HCT116 (cell line): Measurements from ENCODE around the gene TIMM50. TPM values are rescaled to one million over a fixed set of nuclear protein-coding genes. Genes with fewer than 3 reads are reported as not detected.

Experiments used
- ATAC-seq: fragments of 200-7000 bp; cut with Tn5 transposase; 2 replicates; pipeline ENCODE4 v1.9.1; 2020; ENCODE audit warnings: mild to moderate bottlenecking, moderate library complexity
- BruUV-seq: library from RNA; stranded (reverse); fragments of 400-500 nt; replicated peaks from 2 replicates; lab custom pipeline; 2021; lab: Mats Ljungman, UMichigan
- CTCF ChIA-PET: fragments of 300-600 bp; sonication (Branson Sonifier 250); formaldehyde crosslinking; loops from one replicate; lab custom pipeline; 2021; ENCODE audit warnings: antibody characterized with exemption; lab: Charles Lee
- POLR2A ChIA-PET: fragments of 300-600, 350-600 bp; sonication (Branson Sonifier 250); formaldehyde crosslinking; loops from one replicate; lab custom pipeline; 2021; ENCODE audit warnings: antibody characterized with exemption; lab: Charles Lee
- RAD21 ChIA-PET, 2 experiments: fragments of 300-600 bp; sonication (Branson Sonifier 250); formaldehyde crosslinking; loops; one replicate each; lab custom pipeline; 2023; ENCODE audit warnings: low total read pairs in 2 of 2; ENCODE audit not compliant: uncharacterized antibody in 2 of 2, unreplicated experiment in 2 of 2, low non-redundant PET in 1 of 2; lab: Charles Lee
- DNase-seq: peaks from one replicate; pipeline ENCODE4 v3.0.0-alpha.2; 2010; ENCODE audit warnings: low read depth, low spot score
- H2AFZ ChIP-seq: fragments of 200-600 bp; shearing (Covaris generic), sonication (generic); 2 replicates; pipeline ENCODE4 v1.6.1; 2017; ENCODE audit warnings: low read depth, mixed run types, mixed read lengths, antibody characterized with exemption, low read length; ENCODE audit not compliant: poor library complexity, severe bottlenecking
- H3K27ac ChIP-seq: 2 replicates; pipeline ENCODE4 v1.5.1; 2012; ENCODE audit warnings: low read depth, low read length
- H3K27me3 ChIP-seq: fragments of 200-600 bp; sonication (generic); 2 replicates; pipeline ENCODE4 v1.6.1; 2016; ENCODE audit warnings: mixed run types, low read length, mixed read lengths; ENCODE audit not compliant: insufficient read depth
- H3K36me3 ChIP-seq, 2 experiments: fragments of 200-500 bp in 1 of 2; fragments of 200-600 bp in 1 of 2; sonication (Bioruptor generic) in 1 of 2; sonication (generic) in 1 of 2; 2 replicates each; pipeline versions ENCODE4 v1.5.1 to v1.6.1; 2014 to 2016; ENCODE audit warnings: low read length in 2 of 2, inconsistent platforms in 1 of 2, mixed read lengths in 1 of 2, mixed run types in 1 of 2; ENCODE audit not compliant: insufficient read depth in 2 of 2, control insufficient read depth in 1 of 2
- H3K4me1 ChIP-seq, 2 experiments: fragments of 200-600 bp in 1 of 2; sonication (generic) in 1 of 2; 2 replicates each; pipeline versions ENCODE4 v1.5.1 to v1.6.1; 2012 to 2017; ENCODE audit warnings: low read length in 2 of 2, inconsistent platforms in 1 of 2, mild to moderate bottlenecking in 1 of 2, mixed read lengths in 1 of 2, mixed run types in 1 of 2, moderate library complexity in 1 of 2; ENCODE audit not compliant: insufficient read depth in 2 of 2, control insufficient read depth in 1 of 2
- H3K4me2 ChIP-seq: fragments of 200-600 bp; sonication (generic); 2 replicates; pipeline ENCODE4 v1.6.1; 2017; ENCODE audit warnings: mixed run types, low read length, mixed read lengths
- H3K4me3 ChIP-seq, 2 experiments: fragments of 200-600 bp in 1 of 2; sonication (generic) in 1 of 2; replicated peaks in 1 of 2; 2 replicates each; pipeline ENCODE4 v1.5.1; 2011 to 2016; ENCODE audit warnings: low read length in 2 of 2, control low read depth in 1 of 2, low read depth in 1 of 2, mild to moderate bottlenecking in 1 of 2, mixed read lengths in 1 of 2, mixed run types in 1 of 2
- H3K79me2 ChIP-seq: fragments of 200-600 bp; sonication (generic); 2 replicates; pipeline ENCODE4 v1.6.1; 2017; ENCODE audit warnings: mild to moderate bottlenecking, mixed run types, low read length, moderate library complexity, mixed read lengths; ENCODE audit not compliant: insufficient read depth
- H3K9ac ChIP-seq: fragments of 200-600 bp; sonication (generic); 2 replicates; pipeline ENCODE4 v1.6.1; 2016; ENCODE audit warnings: low read length, mixed read lengths
- H3K9me2 ChIP-seq: fragments of 200-600 bp; sonication (generic), shearing (Covaris generic); 2 replicates; pipeline ENCODE4 v1.6.1; 2017; ENCODE audit warnings: mixed run types, mild to moderate bottlenecking, moderate library complexity; ENCODE audit not compliant: insufficient read depth
- H3K9me3 ChIP-seq, 2 experiments: fragments of 200-500 bp in 1 of 2; fragments of 200-600 bp in 1 of 2; sonication (Bioruptor generic) in 1 of 2; sonication (generic) in 1 of 2; 2 replicates each; pipeline ENCODE4 v1.6.1; 2014 to 2017; ENCODE audit warnings: low read length in 2 of 2, mixed read lengths in 2 of 2, inconsistent platforms in 1 of 2, low read depth in 1 of 2, mild to moderate bottlenecking in 1 of 2, mixed run types in 1 of 2, moderate library complexity in 1 of 2; ENCODE audit not compliant: control insufficient read depth in 1 of 2, insufficient read depth in 1 of 2
- H4K20me1 ChIP-seq: fragments of 200-600 bp; sonication (generic), shearing (Covaris generic); 2 replicates; pipeline ENCODE4 v1.6.1; 2017; ENCODE audit warnings: mixed run types, mild to moderate bottlenecking, moderate library complexity; ENCODE audit not compliant: insufficient read depth
- ELF1 ChIP-seq: IDR thresholded peaks from 2 replicates; pipeline ENCODE4 v1.6.1; 2012; ENCODE audit warnings: low read depth, borderline replicate concordance
- JUND ChIP-seq: IDR thresholded peaks from 2 replicates; pipeline ENCODE4 v1.6.1; 2012
- POLR2AphosphoS5 ChIP-seq: IDR thresholded peaks from 2 replicates; pipeline ENCODE4 v1.6.1; 2011; ENCODE audit warnings: mild to moderate bottlenecking, low read depth, low read length, moderate library complexity
- RAD21 ChIP-seq: IDR thresholded peaks from 2 replicates; pipeline ENCODE4 v1.6.1; 2012; ENCODE audit warnings: low read depth, mild to moderate bottlenecking
- SP1 ChIP-seq: IDR thresholded peaks from 2 replicates; pipeline ENCODE4 v1.6.1; 2012; ENCODE audit warnings: low read depth
- intact Hi-C: fragments of 100-400 bp; cut with micrococcal nuclease; formaldehyde crosslinking; loops from 2 replicates; pipeline ENCODE4 v1.10.0; 2022
- total RNA-seq: library from RNA; stranded (reverse); gene quantifications from one replicate; pipeline ENCODE4 v1.2.1, GENCODE V29; 2021; ENCODE audit not compliant: unreplicated experiment
- TF ChIP-seq, protein P1 (sequence below): IDR thresholded peaks from 2 replicates; pipeline ENCODE4 v1.6.1; 2012
- TF ChIP-seq, protein P2 (sequence below): IDR thresholded peaks from 2 replicates; pipeline ENCODE4 v1.6.1; 2012

Gene TIMM50
- total RNA-seq, 1 experiment from 2014 or later, result 111 TPM

DNA sequence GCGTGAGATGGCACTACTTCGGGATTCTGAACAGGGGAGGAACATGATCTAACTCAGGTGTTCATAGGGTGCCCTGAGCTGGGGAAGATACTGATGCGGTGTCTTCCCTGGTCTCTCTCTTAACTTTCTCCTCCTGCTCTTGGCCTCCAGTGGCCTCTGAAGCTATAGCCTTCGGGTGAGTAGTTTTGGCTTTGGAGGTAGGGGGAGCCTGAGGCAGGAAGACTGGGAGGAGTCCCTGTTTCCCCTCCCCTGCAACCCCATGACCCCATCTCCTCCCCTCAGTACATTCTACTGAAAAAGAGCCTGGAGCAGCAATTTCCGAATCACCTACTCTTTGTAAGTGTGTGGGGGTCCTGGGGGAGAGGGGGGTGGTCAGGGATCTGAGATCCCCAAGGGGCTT lies 37.8 kb downstream of the TIMM50 start (continued):
- TF ChIP-seq POLR2AphosphoS5, result no peak

- Histone ChIP-seq H4K20me1 (no peaks in the 10 kb centered on the region), H3K79me2 (no peaks in the 10 kb centered on the region), H3K4me1 (no peaks in the 10 kb centered on the region), H2AFZ (no peak overlapping the region), H3K9me3 (no peaks in the 10 kb centered on the region), H3K27me3 (no peaks in the 10 kb centered on the region), H3K36me3 (no peaks in the 10 kb centered on the region), H3K9me2 (no peaks in the 10 kb centered on the region), H3K9ac (no peak overlapping the region), H3K4me2 (no peak overlapping the region), H3K4me3 (no peak overlapping the region), H3K27ac (no peak overlapping the region)
- ChIA-PET CTCF (interaction anchor here (1.6 kb wide), 1 partner anchor 16 kb away, joined by 5 read pairs; no protein-coding TSS in a partner anchor), RAD21 (no interaction called here), POLR2A (interaction anchor here (1.5 kb wide), 1 partner anchor 14 kb away, joined by 7 read pairs; the partner anchor contains the start of gene EID2B)
- no peak for TF ChIP-seq JUND
- TF ChIP-seq, protein P1, sequence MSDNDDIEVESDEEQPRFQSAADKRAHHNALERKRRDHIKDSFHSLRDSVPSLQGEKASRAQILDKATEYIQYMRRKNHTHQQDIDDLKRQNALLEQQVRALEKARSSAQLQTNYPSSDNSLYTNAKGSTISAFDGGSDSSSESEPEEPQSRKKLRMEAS, result no peak
- no peak for TF ChIP-seq ELF1
- TF ChIP-seq, protein P2, sequence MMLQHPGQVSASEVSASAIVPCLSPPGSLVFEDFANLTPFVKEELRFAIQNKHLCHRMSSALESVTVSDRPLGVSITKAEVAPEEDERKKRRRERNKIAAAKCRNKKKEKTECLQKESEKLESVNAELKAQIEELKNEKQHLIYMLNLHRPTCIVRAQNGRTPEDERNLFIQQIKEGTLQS, result no peak
- no peak for TF ChIP-seq SP1
- TF ChIP-seq RAD21, result no peak
- no TSS peak for BruUV-seq
- intact Hi-C loops, result no loop called here
- DNase-seq (no peak), ATAC-seq (no peak)
Observed at GRCh38 chr19:39518975-39519374, 38.3 kb downstream of the TIMM50 start.
